ENCODE results near the gene HYLS1.
"Not testable (repeated sequence)": the region's sequence is repeated elsewhere in the genome, so short reads cannot be mapped to it uniquely, and the experiment has no call there.

The HYLS1 gene

GRCh38 chr11:125846188-125846587 lies 41.3 kb upstream of the HYLS1 start:
- TF ChIP-seq RARB (CRISPR knock-in tag; IDR thresholded peaks at IDR 0.05) (no peak), TCF4 (CRISPR knock-in tag; IDR thresholded peaks at IDR 0.05; ENCODE audit: borderline replicate concordance) (no peak), SNAI2 (CRISPR knock-in tag; IDR thresholded peaks at IDR 0.05) (no peak), ZNF565 (CRISPR knock-in tag; conservative IDR thresholded peaks at IDR 0.05; ENCODE audit: low read depth) (no peak), ZNF8 (CRISPR knock-in tag; IDR thresholded peaks at IDR 0.05) (no peak), ZC3H10 (CRISPR knock-in tag; IDR thresholded peaks at IDR 0.05) (no peak), BACH2 (CRISPR knock-in tag; IDR thresholded peaks at IDR 0.05; ENCODE audit: borderline replicate concordance) (no peak), ISL1 (CRISPR knock-in tag; IDR thresholded peaks at IDR 0.05) (no peak), ZFP30 (CRISPR knock-in tag; IDR thresholded peaks at IDR 0.05) (no peak), ZNF70 (CRISPR knock-in tag; IDR thresholded peaks at IDR 0.05) (no peak), TOX (CRISPR knock-in tag; IDR thresholded peaks at IDR 0.05; ENCODE audit: borderline replicate concordance) (no peak), ARNTL (CRISPR knock-in tag; IDR thresholded peaks at IDR 0.05; ENCODE audit: borderline replicate concordance, low read depth) (no peak), PPARA (CRISPR knock-in tag; IDR thresholded peaks at IDR 0.05; ENCODE audit: borderline replicate concordance) (no peak), CSRNP3 (CRISPR knock-in tag; IDR thresholded peaks at IDR 0.05) (no peak), CSDC2 (CRISPR knock-in tag; IDR thresholded peaks at IDR 0.05) (no peak), CREB5 (CRISPR knock-in tag; IDR thresholded peaks at IDR 0.05; ENCODE audit: low read depth) (no peak), OSR1 (CRISPR knock-in tag; IDR thresholded peaks at IDR 0.05) (no peak), POU6F1 (CRISPR knock-in tag; IDR thresholded peaks at IDR 0.05; ENCODE audit: borderline replicate concordance, low read depth) (no peak)
- TF ChIP-seq, protein P1, sequence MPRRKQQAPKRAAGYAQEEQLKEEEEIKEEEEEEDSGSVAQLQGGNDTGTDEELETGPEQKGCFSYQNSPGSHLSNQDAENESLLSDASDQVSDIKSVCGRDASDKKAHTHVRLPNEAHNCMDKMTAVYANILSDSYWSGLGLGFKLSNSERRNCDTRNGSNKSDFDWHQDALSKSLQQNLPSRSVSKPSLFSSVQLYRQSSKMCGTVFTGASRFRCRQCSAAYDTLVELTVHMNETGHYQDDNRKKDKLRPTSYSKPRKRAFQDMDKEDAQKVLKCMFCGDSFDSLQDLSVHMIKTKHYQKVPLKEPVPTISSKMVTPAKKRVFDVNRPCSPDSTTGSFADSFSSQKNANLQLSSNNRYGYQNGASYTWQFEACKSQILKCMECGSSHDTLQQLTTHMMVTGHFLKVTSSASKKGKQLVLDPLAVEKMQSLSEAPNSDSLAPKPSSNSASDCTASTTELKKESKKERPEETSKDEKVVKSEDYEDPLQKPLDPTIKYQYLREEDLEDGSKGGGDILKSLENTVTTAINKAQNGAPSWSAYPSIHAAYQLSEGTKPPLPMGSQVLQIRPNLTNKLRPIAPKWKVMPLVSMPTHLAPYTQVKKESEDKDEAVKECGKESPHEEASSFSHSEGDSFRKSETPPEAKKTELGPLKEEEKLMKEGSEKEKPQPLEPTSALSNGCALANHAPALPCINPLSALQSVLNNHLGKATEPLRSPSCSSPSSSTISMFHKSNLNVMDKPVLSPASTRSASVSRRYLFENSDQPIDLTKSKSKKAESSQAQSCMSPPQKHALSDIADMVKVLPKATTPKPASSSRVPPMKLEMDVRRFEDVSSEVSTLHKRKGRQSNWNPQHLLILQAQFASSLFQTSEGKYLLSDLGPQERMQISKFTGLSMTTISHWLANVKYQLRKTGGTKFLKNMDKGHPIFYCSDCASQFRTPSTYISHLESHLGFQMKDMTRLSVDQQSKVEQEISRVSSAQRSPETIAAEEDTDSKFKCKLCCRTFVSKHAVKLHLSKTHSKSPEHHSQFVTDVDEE (CRISPR knock-in tag; IDR thresholded peaks at IDR 0.05): no peak

GRCh38 chr11:125857670-125858069 lies 29.8 kb upstream of the HYLS1 start:
- ATAC-seq: not testable (repeated sequence)

More at GRCh38 chr11:125846188-125846587, 41.3 kb upstream of the HYLS1 start:
- no peak for ATAC-seq

GRCh38 chr11:125862786-125863185 lies 24.7 kb upstream of the HYLS1 start:
- ATAC-seq: not testable (repeated sequence)

DNA sequence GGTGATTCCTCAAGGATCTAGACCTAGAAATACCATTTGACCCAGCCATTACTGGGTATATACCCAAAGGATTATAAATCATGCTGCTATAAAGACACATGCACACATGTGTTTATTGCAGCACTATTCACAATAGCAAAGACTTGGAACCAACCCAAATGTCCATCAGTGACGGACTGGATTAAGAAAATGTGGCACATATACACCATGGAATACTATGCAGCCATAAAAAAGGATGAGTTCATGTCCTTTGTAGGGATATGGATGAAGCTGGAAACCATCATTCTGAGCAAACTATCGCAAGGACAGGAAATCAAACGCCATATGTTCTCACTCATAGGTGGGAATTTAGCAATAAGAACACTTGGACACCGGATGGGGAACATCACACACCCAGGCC lies 22.1 kb upstream of the HYLS1 start:
- not testable (repeated sequence) for ATAC-seq

- TF ChIP-seq ESRRG (CRISPR knock-in tag; IDR thresholded peaks at IDR 0.05) (no peak), SNAI2 (CRISPR knock-in tag; IDR thresholded peaks at IDR 0.05) (no peak)
- ATAC-seq: no peak
Measured at GRCh38 chr11:125869521-125869920, 17.9 kb upstream of the HYLS1 start.

Measured in SK-N-SH treated with all-trans-retinoic acid at 6 μM for 48 hours (cell line).